H1 (cell line): ENCODE measurements around the gene HTR5A. TPM values are rescaled to one million over a fixed set of nuclear protein-coding genes. Genes with fewer than 3 reads are reported as not detected.

Experiments used
- CTCF ChIP-seq, 3 experiments: IDR thresholded peaks; 1 replicate in 2 of 3; 2 replicates in 1 of 3; pipeline versions ENCODE4 v1.5.1 to v1.6.1; 2011; ENCODE audit warnings: low read length in 3 of 3, mild to moderate bottlenecking in 3 of 3, inconsistent platforms in 2 of 3, low read depth in 1 of 3, moderate library complexity in 1 of 3; ENCODE audit not compliant: insufficient read depth in 1 of 3; ENCODE audit errors: control extremely low read depth in 1 of 3
- HDAC2 ChIP-seq, 2 experiments: fragments of 300-600 bp in 1 of 2; sonication (generic) in 1 of 2; IDR thresholded peaks; 2 replicates each; pipeline ENCODE4 v1.6.1; 2011 to 2012; ENCODE audit warnings: low read depth in 2 of 2, low read length in 2 of 2, mild to moderate bottlenecking in 2 of 2, moderate library complexity in 2 of 2, borderline replicate concordance in 1 of 2, inconsistent platforms in 1 of 2
- KDM5A ChIP-seq: fragments of 200-600 bp; IDR thresholded peaks from 2 replicates; pipeline ENCODE4 v1.7.1; 2012; ENCODE audit warnings: mild to moderate bottlenecking, low read length, inconsistent platforms, mixed read lengths
- MAFK ChIP-seq: IDR thresholded peaks from 2 replicates; pipeline ENCODE4 v1.6.1; 2012; ENCODE audit warnings: low read depth, mild to moderate bottlenecking, improper control_type of control experiment, low read length
- RBBP5 ChIP-seq: IDR thresholded peaks from 2 replicates; pipeline ENCODE4 v1.7.1; 2012; ENCODE audit warnings: low read depth, mild to moderate bottlenecking, inconsistent platforms, low read length, moderate library complexity, borderline replicate concordance
- polyA plus RNA-seq, 7 experiments: library from polyadenylated mRNA; depleted of rRNA in 3 of 7; stranded (reverse) in 5 of 7; unstranded in 2 of 7; fragments of >200 nt in 5 of 7; fragments of 200-250 nt in 2 of 7; gene quantifications; 1 replicate in 5 of 7; 2 replicates in 1 of 7; 4 replicates in 1 of 7; pipeline versions ENCODE4 v1.2.1 to v1.2.3, GENCODE V29; 2011 to 2013; ENCODE audit warnings: missing spikeins in 2 of 7, mixed read lengths in 2 of 7
- total RNA-seq: library from RNA; stranded (reverse); fragmentation: NEBNext Ultra II Directional; extraction: Animal tissue kit (Norgen Biotek cat#: 25700); gene quantifications from 2 replicates; pipeline ENCODE4 v1.2.1, GENCODE V29; 2021

The HTR5A gene
- total and polyA plus RNA-seq, 2 of the 8 experiments (the other 6 are each of a cell fraction or from before 2014, with no cell fraction given) = 0.02 TPM; not detected in 1

DNA sequence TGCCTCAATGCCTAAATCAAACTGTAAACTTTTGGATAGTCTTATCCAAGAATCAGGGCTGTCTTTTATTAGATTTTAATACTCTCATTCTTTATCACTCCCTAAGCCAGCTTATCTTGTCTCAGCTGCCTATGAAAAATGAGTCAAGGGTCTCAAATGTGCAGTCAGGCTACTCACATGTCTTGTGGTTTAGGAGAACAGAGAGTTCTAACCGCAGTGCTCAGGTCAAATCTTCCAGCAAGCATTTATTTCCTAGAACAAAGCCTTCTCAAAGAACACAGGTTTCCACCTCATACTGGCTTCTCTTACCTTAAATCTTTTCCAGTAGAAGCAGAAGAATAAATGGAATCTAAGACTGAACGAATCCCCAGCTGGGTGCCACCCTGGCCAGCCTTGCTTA lies 23.5 kb downstream of the HTR5A start (continued):
- TF ChIP-seq CTCF (IDR thresholded peaks at IDR 0.05; ENCODE audit: control extremely low read depth in 1 of 3, insufficient read depth in 1 of 3, low read depth in 1 of 3, low read length in 3 of 3) (no peak), RBBP5 (no peak), HDAC2 (IDR thresholded peaks at IDR 0.05; ENCODE audit: borderline replicate concordance in 1 of 2, low read depth in 2 of 2, low read length in 2 of 2) (no peak), KDM5A (no peak), MAFK (no peak)
